Left ventricle myocardium superior (tissue), 1 donor: ENCODE measurements around the gene NCOA5. TPM values are rescaled to one million over a fixed set of nuclear protein-coding genes. Genes with fewer than 3 reads are reported as not detected.
"Not testable (repeated sequence)": the region's sequence is repeated elsewhere in the genome, so short reads cannot be mapped to it uniquely, and the experiment has no call there.

Experiments used
- ATAC-seq: fragments of 200-7000 bp; cut with Tn5 transposase; one replicate; pipeline ENCODE4 v1.9.1; 2020; ENCODE audit warnings: mild to moderate bottlenecking, moderate library complexity
- DNase-seq: peaks from one replicate; pipeline ENCODE4 v3.0.0-alpha.2; 2020
- intact Hi-C: fragments of 100-400 bp; cut with micrococcal nuclease; formaldehyde crosslinking; loops from one replicate; pipeline ENCODE4 v1.11.0; 2022
- total RNA-seq: library from RNA; stranded (reverse); fragmentation: NEBNext Ultra II Directional; extraction: Animal tissue kit (Norgen Biotek cat#: 25700); gene quantifications from one replicate; pipeline ENCODE4 v1.2.1, GENCODE V29; 2021
- donor health status: DM: no; HTN: yes; CAD: no; lungs with severe emphysema.

The NCOA5 gene
- total RNA-seq, 1 donor from 2014 or later, result 19.4 TPM

DNA sequence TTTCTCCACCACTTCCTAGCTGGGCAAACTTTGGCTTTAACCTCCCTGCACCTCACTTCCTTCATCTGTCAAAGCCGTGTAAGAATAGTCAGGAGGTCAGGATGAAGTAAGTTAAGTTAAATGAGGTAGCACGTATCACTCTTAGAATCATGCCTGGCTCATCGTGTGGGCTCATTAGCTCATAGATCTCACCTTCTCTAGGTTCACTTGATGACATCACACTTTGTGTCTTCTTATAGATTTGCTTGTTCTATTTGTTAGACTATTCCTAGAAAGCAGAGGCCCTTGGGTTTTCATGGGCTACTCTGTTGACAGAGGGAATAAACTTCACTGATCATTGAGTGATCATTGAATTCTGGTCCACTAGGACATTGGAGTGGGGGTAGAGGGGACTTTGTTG, 12.2 kb upstream of the NCOA5 start:
- DNase-seq, result no peak
- intact Hi-C loops, result no loop called here
- ATAC-seq, result no peak

DNA sequence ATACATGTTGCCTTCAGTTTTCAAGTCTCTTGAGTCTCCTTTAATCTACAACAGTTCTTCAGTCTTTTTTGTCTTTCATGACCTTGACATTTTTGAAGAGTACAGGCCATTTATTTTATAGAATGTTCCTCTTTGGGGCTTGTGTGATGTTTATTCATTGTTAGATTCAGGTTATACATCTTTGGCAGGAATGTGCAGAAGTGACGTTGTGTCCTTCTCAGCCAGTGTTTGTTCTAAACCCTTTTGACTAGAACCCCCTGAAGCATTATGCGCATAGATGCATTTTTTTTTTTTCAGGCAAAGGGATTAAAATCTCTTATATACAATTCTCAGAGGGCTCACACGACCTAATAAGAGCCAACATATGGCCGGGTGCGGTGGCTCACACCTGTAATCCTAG, 11.2 kb upstream of the NCOA5 start:
- DNase-seq (no peak), ATAC-seq (no peak)
- intact Hi-C loops, result no loop called here

GRCh38 chr20:46100444-46100843, 10.7 kb upstream of the NCOA5 start:
- intact Hi-C loops, DNase-seq, ATAC-seq: not testable (repeated sequence)

DNA sequence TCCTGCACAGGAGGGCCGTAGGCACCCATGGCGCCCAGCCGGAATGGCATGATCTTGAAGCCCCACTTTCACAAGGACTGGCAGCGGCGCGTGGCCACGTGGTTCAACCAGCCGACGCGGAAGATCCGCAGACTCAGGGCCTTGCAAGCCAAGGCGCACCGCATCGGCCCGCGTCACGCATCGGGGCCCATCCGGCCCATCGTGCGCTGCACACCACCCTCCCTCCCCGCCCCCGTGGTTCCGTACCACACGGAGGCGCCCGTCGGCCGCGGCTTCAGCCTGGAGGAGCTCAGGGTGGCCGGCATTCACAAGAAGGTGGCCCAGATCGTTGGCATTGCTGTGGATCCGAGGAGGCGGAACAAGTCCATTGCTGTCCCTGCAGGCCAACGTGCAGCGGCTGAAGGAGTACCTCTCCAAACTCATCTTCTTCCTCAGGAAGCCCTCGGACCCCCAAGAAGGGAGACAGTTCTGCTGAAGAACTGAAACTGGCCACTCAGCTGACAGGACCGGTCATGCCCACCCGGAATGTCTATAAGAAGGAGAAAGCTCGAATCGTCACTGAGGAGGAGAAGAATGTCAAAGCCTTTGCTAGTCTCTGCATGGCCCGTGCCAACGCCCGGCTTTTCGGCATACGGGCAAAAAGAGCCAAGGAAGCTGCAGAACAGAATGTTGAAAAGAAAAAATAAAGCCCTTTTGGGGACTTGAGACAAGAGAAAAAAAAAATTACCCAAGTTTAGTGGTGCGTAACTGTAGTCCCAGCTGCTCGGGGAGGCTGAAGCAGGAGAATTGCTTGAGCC, 9.9 kb upstream of the NCOA5 start:
- DNase-seq (peak; percentile 48), ATAC-seq (peak; percentile 52)
- intact Hi-C loops, result no loop called here

DNA sequence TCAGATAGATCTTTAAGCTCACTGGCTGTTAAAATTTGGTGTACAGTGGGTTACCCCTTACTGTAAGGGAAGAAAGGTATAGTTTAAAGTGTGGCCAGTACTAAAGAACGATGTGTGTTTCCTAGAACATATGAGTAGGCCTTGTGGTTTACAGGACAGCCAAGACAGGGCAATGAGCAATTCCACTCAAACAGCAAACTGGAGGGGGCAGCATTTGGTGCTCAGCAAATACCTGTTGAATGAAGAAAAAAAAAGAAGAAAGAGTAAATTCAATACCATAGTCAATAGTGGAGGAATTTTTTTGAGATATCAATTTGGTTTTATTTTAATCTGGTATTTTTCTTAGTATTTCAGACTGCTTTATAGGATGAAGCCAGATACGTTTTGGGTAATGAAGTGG, 3.8 kb upstream of the NCOA5 start:
- no peak for DNase-seq
- intact Hi-C loops, result no loop called here
- ATAC-seq, result no peak

DNA sequence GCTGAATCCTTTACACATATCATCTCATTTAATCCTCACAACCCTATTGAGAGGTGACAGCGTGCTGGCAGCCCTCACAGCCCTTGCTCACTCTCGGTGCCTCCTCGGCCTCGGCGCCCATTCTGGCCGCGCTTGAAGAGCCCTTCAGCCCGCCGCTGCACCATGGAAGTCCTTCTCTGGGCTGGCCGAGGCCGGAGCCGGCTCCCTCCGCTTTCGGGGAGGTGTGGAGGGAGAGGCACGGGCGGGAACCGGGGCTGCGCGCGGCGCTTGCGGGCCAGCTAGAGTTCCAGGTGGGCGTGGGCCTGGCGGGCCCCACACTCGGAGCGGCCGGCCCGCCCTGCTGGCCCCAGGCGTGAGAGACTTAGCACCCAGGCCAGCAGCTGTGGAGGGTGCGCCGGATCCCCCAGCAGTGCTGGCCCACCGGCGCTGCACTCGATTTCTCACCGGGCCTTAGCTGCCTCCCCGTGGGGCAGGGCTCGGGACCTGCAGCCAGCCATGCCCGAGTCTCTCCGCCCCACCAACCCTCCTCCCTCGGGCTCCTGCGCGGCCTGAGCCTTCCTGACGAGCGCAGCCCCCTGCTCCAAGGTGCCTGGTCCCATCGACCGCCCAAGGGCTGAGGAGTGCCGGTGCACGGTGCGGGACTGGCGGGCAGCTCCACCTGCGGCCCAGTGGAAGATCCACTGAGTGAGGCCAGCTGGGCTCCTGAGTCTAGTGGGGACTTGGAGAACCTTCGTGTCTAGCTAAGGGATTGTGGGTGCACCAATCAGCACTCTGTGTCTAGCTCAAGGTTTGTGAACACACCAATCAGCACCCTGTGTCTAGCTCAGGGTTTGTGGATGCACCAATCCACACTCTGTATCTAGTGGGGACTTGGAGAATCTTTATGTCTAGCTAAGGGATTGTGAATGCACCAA, 2.1 kb upstream of the NCOA5 start:
- intact Hi-C loops, ATAC-seq: not testable (repeated sequence)
- DNase-seq, result peak; percentile 30

DNA sequence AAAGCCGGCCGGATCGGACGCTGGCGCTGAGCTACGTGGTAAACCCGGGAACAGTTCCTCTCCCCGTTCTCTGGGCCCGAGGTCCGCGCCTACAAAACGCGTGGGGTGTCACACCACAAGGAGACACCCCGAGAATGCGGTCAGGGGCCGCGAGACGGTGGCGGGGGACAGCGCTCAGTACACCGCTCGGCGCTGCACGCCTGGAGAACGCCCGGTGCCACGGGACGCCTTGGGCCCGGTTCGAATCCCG, 670 bp downstream of the NCOA5 start:
- DNase-seq (no peak), ATAC-seq (peak; percentile 45)
- intact Hi-C loops, result no loop called here

DNA sequence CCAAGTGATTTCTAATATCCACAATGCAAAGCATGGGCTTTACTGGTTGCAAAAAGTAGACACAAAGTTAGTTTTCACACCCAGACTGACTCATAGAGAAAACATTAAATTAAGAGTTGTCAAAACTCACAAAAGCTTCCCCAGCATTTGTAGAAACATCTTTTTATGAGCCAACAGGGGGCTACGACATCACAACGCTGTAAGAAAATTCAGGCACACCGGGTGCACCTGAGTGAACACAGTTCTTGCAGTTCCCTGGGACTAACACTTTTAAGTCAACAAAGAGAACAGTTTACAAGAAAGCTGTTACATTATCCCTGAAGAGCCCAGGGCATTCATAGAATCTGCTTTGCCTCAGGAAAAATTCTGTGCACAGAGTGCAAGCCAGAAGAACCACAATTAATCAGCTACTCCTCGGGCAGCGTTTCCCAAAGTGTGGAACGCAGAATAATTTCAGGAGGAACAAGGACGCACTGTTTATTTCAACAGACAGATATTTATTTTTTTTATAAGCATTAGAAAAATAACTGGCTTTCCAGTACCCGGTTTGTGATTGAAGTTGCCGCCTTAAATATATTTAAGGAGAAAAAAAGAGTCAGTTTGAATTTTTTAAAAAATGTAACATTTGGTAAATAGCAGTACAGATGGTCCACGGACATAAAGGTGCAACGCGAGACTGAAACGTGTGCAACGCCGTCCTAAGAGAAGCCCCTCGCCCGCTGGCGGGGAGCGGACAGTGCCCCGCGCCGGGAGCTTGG, 1.2 kb downstream of the NCOA5 start:
- no peak for DNase-seq
- intact Hi-C loops, result no loop called here
- ATAC-seq, result no peak

- DNase-seq, result no peak
- no peak for ATAC-seq
- intact Hi-C loops, result no loop called here
Measured at GRCh38 chr20:46087161-46087560, 2.6 kb downstream of the NCOA5 start.

DNA sequence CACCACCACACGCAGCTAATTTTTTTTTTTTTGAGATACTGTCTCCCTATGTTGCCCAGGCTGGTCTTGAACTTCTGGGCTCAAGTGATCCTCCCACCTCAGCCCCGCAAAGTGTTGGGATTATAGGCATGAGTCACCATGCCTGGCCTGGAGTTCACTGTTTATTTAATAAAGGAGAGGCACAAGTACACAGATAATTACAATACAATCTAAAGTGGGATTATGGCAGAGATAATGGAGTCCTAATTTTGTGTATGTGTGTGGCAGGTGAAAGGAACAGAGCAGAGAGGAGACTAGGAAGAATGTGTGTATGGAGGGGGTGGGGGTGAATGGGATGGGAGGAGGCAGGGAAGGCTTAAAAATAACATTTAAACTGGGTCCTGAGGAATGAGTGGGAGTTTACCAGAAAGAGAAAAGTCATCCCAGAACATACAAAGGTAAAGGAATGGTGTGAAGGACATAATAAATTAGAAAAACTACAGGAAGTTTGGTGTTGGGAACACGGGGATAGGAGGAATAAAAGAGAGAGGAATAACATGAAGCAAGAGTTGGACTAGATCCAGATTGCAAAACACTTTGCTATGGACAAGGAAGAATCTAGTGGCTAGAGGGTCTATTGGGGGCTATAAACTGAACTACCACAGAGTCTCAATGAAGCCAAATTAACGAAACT, 4.4 kb downstream of the NCOA5 start:
- intact Hi-C loops, result no loop called here
- no peak for ATAC-seq
- DNase-seq, result no peak

GRCh38 chr20:46084805-46085178, 5.0 kb downstream of the NCOA5 start:
- ATAC-seq (no peak), DNase-seq (no peak)
- intact Hi-C loops, result no loop called here

- intact Hi-C loops, result no loop called here
- DNase-seq (no peak), ATAC-seq (no peak)
Measured at GRCh38 chr20:46083531-46084061, 6.2 kb downstream of the NCOA5 start.

GRCh38 chr20:46083101-46083500, 6.7 kb downstream of the NCOA5 start:
- ATAC-seq (no peak), DNase-seq (no peak)
- intact Hi-C loops, result no loop called here

DNA sequence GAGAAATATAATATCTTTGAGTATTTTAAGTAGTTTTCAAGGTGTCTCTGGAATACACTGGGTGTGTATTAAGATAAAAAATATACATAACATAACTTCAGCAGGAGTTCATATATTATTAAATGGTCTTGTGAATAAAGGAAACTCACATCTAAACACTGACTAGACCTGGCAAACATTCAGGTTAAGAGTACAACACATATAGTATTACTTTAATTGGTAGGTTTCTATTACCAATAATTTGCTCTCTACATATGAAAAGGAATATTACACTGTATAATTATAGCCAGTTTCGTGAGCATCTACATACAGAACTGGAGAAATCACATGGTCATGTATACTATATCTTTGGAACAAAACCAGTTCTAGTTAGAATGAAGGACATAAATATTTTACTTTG, 8.7 kb downstream of the NCOA5 start:
- ATAC-seq (no peak), DNase-seq (no peak)
- intact Hi-C loops, result no loop called here

DNA sequence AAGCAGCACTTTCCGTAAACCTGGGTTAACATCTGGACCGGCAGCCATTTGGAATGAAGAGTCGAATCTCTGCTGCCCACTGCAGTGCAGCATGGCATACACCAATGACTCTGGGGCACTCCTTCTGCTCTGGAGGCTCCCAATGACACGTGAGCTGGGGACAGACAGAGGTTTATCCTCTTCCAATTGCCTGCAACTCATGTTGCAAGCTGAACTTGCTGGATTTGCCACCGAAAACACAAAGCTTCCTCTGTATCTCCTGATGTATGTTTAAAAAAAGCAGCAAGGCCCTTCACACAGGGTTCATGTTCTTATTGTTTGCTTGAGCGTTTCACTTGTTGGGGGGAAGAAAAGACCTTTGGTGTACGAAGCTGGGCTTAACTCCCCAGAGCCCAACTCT, 10.8 kb downstream of the NCOA5 start:
- ATAC-seq, result no peak
- intact Hi-C loops, result no loop called here

GRCh38 chr20:46077642-46078305, 12.0 kb downstream of the NCOA5 start:
- no peak for DNase-seq
- intact Hi-C loops, result no loop called here
- ATAC-seq, result no peak

More for the DNA sequence above, 10.8 kb downstream of the NCOA5 start:
- no peak for DNase-seq

GRCh38 chr20:46076806-46077205, 13.0 kb downstream of the NCOA5 start:
- DNase-seq, result no peak
- no peak for ATAC-seq
- intact Hi-C loops, result no loop called here

GRCh38 chr20:46074006-46074405, 15.8 kb downstream of the NCOA5 start:
- intact Hi-C loops, result no loop called here
- no peak for DNase-seq
- ATAC-seq, result no peak

DNA sequence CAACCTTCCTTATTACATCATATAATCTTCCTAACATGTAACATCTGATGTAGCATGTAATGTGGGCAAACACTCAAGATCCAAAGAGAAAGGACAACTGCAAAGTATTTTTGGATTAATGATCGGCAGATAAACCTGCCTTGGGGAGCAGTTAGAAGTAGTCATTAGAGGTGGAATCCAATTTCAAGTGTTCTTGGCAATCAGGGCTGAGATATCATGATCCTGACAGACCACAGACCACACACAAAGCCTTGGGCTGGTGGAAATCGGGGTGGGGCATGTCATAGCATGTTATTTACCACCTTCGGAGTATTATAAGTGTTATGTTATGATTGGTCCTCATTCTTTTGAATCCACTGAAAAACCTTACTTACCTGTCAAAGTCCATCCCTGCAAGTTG, 16.3 kb downstream of the NCOA5 start:
- intact Hi-C loops, result no loop called here
- no peak for ATAC-seq
- DNase-seq, result no peak
